Muscle layer of colon (tissue), 2 donors: ENCODE data around the gene TBC1D16.
"Not testable (repeated sequence)": the region's sequence is repeated elsewhere in the genome, so short reads cannot be mapped to it uniquely, and the experiment has no call there.

Experiments used
- H3K27ac ChIP-seq: one replicate; pipeline ENCODE4 v1.7.0; 2013; ENCODE audit warnings: low read depth, mild to moderate bottlenecking, low read length, moderate library complexity
- H3K27me3 ChIP-seq, 2 donors: one replicate each; pipeline ENCODE4 v1.7.0; 2013; ENCODE audit warnings: low read length in 2 of 2, mild to moderate bottlenecking in 2 of 2; ENCODE audit not compliant: insufficient read depth in 2 of 2, control insufficient read depth in 1 of 2
- H3K36me3 ChIP-seq: one replicate; pipeline ENCODE4 v1.7.0; 2013; ENCODE audit warnings: mild to moderate bottlenecking, low read length; ENCODE audit not compliant: insufficient read depth
- H3K4me1 ChIP-seq: one replicate; pipeline ENCODE4 v1.7.0; 2013; ENCODE audit warnings: mild to moderate bottlenecking, low read length; ENCODE audit not compliant: insufficient read depth
- H3K4me3 ChIP-seq, 2 donors: one replicate each; pipeline ENCODE4 v1.7.0; 2013; ENCODE audit warnings: low read length in 2 of 2, low read depth in 1 of 2, mild to moderate bottlenecking in 1 of 2, moderate library complexity in 1 of 2
- H3K9ac ChIP-seq: one replicate; pipeline ENCODE4 v1.7.0; 2013; ENCODE audit warnings: low read length
- H3K9me3 ChIP-seq: one replicate; pipeline ENCODE4 v1.7.0; 2013; ENCODE audit warnings: mild to moderate bottlenecking, low read length
- donor health status: abdominal sarcoma.
- donor health status: Adenocarcinoma of cecum.

Gene TBC1D16

GRCh38 chr17:79995696-79996095 is 40.0 kb downstream of the TBC1D16 start:
- H3K9ac ChIP-seq, result no peak overlapping the region
- H3K9me3 ChIP-seq, result no peaks in the 10 kb centered on the region
- H3K4me3 ChIP-seq, result no peak overlapping the region
- no peak overlapping the region for H3K27ac ChIP-seq
- H3K36me3 ChIP-seq, result no peaks in the 10 kb centered on the region
- H3K27me3 ChIP-seq, result no peaks in the 10 kb centered on the region
- H3K4me1 ChIP-seq, result peaks cover 28% of the 10 kb centered on the region

GRCh38 chr17:79994602-79995001 is 41.1 kb downstream of the TBC1D16 start:
- Histone ChIP-seq H3K9ac (no peak overlapping the region), H3K4me1 (peaks cover 28% of the 10 kb centered on the region), H3K36me3 (no peaks in the 10 kb centered on the region), H3K27ac (no peak overlapping the region), H3K9me3 (no peaks in the 10 kb centered on the region), H3K4me3 (no peak overlapping the region), H3K27me3 (no peaks in the 10 kb centered on the region)

GRCh38 chr17:79994228-79994569 is 41.5 kb downstream of the TBC1D16 start:
- H3K9ac ChIP-seq, H3K27me3 ChIP-seq, H3K4me3 ChIP-seq, H3K9me3 ChIP-seq, H3K36me3 ChIP-seq, H3K27ac ChIP-seq: not testable (repeated sequence)
- peaks cover 28% of the 10 kb centered on the region for H3K4me1 ChIP-seq

- no peak overlapping the region for H3K27ac ChIP-seq
- H3K4me1 ChIP-seq, result peaks cover 28% of the 10 kb centered on the region
- no peaks in the 10 kb centered on the region for H3K27me3 ChIP-seq
- no peaks in the 10 kb centered on the region for H3K9me3 ChIP-seq
- no peak overlapping the region for H3K9ac ChIP-seq
- H3K36me3 ChIP-seq, result no peaks in the 10 kb centered on the region
- peak overlapping the region in 1 of 2 donors; percentile 63 for H3K4me3 ChIP-seq
Measured at GRCh38 chr17:79993390-79994227, 42.1 kb downstream of the TBC1D16 start.

GRCh38 chr17:79992649-79993389 is 42.9 kb downstream of the TBC1D16 start:
- Histone ChIP-seq H3K4me3 (peak overlapping the region; percentile 63 to 77), H3K9me3 (no peaks in the 10 kb centered on the region), H3K4me1 (peaks cover 28% of the 10 kb centered on the region), H3K27me3 (no peaks in the 10 kb centered on the region), H3K36me3 (no peaks in the 10 kb centered on the region), H3K27ac (no peak overlapping the region), H3K9ac (no peak overlapping the region)

GRCh38 chr17:79991924-79992648 is 43.6 kb downstream of the TBC1D16 start:
- Histone ChIP-seq H3K9ac (no peak overlapping the region), H3K27ac (no peak overlapping the region), H3K4me1 (peaks cover 28% of the 10 kb centered on the region), H3K9me3 (no peaks in the 10 kb centered on the region), H3K36me3 (no peaks in the 10 kb centered on the region), H3K27me3 (no peaks in the 10 kb centered on the region), H3K4me3 (peak overlapping the region; percentile 63 to 77)

- Histone ChIP-seq H3K36me3 (no peaks in the 10 kb centered on the region), H3K4me1 (peaks cover 31% of the 10 kb centered on the region), H3K9me3 (no peaks in the 10 kb centered on the region), H3K9ac (no peak overlapping the region), H3K4me3 (peak overlapping the region; percentile 63 to 77), H3K27me3 (no peaks in the 10 kb centered on the region), H3K27ac (no peak overlapping the region)
Measured at GRCh38 chr17:79991140-79991923, 44.3 kb downstream of the TBC1D16 start.

GRCh38 chr17:79990704-79991103 is 45.0 kb downstream of the TBC1D16 start:
- H3K4me3 ChIP-seq, result no peak overlapping the region
- H3K27me3 ChIP-seq, result no peaks in the 10 kb centered on the region
- no peaks in the 10 kb centered on the region for H3K36me3 ChIP-seq
- no peak overlapping the region for H3K9ac ChIP-seq
- H3K27ac ChIP-seq, result no peak overlapping the region
- no peaks in the 10 kb centered on the region for H3K9me3 ChIP-seq
- H3K4me1 ChIP-seq, result peaks cover 31% of the 10 kb centered on the region

GRCh38 chr17:79990051-79990592 is 45.5 kb downstream of the TBC1D16 start:
- Histone ChIP-seq H3K9ac (no peak overlapping the region), H3K27me3 (no peaks in the 10 kb centered on the region), H3K4me3 (no peak overlapping the region), H3K4me1 (peaks cover 31% of the 10 kb centered on the region), H3K27ac (no peak overlapping the region), H3K9me3 (no peaks in the 10 kb centered on the region), H3K36me3 (no peaks in the 10 kb centered on the region)

- Histone ChIP-seq H3K9me3 (no peaks in the 10 kb centered on the region), H3K9ac (no peak overlapping the region), H3K27me3 (no peaks in the 10 kb centered on the region), H3K4me1 (peaks cover 31% of the 10 kb centered on the region), H3K4me3 (no peak overlapping the region), H3K27ac (no peak overlapping the region), H3K36me3 (no peaks in the 10 kb centered on the region)
Measured at GRCh38 chr17:79989106-79989835, 46.4 kb downstream of the TBC1D16 start.
